Measurements from ENCODE around the gene FSD1. TPM values are rescaled to one million over a fixed set of nuclear protein-coding genes. Genes with fewer than 3 reads are reported as not detected.
"Not testable (repeated sequence)": the region's sequence is repeated elsewhere in the genome, so short reads cannot be mapped to it uniquely, and the experiment has no call there.

The FSD1 gene
- total RNA-seq, 4 donors from 2014 or later = 0.29 to 0.50 TPM; not detected in 2

DNA sequence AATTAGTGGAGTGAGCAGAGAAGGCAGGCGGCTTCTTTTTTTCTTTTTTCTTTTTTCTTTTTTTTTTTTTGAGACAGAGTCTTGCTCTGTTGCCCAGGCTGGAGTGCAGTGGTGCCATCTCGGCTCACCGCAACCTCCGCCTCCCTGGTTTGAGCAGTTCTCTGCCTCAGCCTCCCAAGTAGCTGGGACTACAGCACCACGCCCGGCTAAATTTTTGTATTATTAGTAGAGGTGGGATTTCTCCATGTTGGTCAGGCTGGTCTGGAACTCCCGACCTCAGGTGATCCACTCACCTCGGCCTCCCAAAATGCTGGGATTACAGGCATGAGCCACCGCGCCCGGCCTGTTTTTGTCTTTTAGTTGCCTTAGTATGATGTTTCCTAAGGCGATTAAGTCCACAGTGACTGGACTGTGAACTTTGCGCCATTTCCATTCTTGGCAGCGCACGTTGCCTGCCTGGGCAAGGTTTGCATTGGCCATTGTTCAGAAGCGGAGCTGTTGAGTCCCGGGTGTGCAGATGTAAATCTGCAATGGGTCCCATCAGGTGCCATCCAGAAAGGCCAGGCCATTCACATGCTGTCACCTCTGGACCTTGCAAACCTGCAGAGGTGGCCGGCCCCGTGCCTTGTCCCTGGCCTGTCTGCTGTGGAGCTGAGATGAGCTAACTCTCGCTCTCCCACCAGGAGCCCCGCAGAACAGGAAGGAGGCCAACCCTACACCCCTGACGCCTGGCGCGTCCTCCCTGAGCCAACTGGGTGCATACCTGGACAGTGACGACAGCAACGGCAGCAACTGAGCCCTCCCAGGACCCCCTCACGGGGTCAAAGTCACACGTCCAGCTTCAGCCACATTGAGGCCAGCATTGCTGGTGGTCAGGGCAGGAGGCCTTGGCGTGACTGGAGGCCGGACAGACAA lies 36.2 kb upstream of the FSD1 start:
- intact Hi-C loops (cut with DNase I) = loop anchor here (2.0 to 5.0 kb wide), 2 partner anchors 85 to 259 kb away; no protein-coding TSS in a partner anchor
- no peak overlapping the region for H3K27ac ChIP-seq (replicated peaks in 1 of 4)
- 88% methylated on average over 15 of the region's 30 CpGs for WGBS
- no peaks in the 10 kb centered on the region for H3K9me3 ChIP-seq
- H3K27me3 ChIP-seq = no peaks in the 10 kb centered on the region
- H3K4me3 ChIP-seq = no peak overlapping the region
- no peak for TF ChIP-seq POLR2AphosphoS5 (IDR thresholded peaks at IDR 0.05)
- TF ChIP-seq, protein P1, sequence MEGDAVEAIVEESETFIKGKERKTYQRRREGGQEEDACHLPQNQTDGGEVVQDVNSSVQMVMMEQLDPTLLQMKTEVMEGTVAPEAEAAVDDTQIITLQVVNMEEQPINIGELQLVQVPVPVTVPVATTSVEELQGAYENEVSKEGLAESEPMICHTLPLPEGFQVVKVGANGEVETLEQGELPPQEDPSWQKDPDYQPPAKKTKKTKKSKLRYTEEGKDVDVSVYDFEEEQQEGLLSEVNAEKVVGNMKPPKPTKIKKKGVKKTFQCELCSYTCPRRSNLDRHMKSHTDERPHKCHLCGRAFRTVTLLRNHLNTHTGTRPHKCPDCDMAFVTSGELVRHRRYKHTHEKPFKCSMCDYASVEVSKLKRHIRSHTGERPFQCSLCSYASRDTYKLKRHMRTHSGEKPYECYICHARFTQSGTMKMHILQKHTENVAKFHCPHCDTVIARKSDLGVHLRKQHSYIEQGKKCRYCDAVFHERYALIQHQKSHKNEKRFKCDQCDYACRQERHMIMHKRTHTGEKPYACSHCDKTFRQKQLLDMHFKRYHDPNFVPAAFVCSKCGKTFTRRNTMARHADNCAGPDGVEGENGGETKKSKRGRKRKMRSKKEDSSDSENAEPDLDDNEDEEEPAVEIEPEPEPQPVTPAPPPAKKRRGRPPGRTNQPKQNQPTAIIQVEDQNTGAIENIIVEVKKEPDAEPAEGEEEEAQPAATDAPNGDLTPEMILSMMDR (IDR thresholded peaks at IDR 0.05) = no peak
- TF ChIP-seq EP300 (IDR thresholded peaks at IDR 0.05) = no peak
- no peak for TF ChIP-seq POLR2A (IDR thresholded peaks at IDR 0.05; ENCODE audit: low read depth)
- peaks cover 33 to 95% (median 69%) of the 10 kb centered on the region in 4 donors for H3K36me3 ChIP-seq
- no peak for DNase-seq (ENCODE audit: extremely low spot score)
- H3K4me1 ChIP-seq = peaks cover 0 to 6% (median 2%) of the 10 kb centered on the region in 4 donors

DNA sequence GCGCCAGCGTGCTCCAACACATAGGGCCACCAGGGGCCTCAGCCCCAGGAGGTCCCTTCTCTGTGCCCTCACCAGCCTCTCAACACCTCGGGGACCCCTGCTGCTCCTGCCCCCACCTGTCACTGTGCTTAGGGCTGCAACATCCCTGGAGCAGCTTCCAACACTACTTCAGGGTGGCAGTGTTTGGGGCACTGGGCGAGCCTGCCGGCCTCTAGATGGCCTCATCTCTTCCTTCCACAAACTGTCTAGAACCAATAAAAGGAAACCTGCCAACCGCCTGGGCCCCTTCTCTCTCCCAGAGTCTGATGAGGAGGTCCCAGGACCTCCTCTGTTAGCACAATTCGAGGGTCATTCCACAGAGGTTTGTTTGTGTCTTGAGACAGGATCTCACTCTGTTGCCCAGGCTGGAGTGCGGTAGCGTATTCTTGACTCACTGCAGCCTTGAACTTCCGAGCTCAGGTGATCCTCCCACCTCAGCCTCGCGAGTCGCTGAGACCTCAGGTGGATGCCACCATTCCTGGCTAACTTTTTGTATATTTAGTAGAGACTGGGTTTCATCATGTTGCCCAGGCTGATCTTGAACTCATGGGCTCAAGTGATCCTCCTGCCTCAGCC lies 35.5 kb upstream of the FSD1 start:
- H3K4me3 ChIP-seq = no peak overlapping the region
- H3K4me1 ChIP-seq = peaks cover 0 to 6% (median 2%) of the 10 kb centered on the region in 4 donors
- H3K27ac ChIP-seq (replicated peaks in 1 of 4) = no peak overlapping the region
- H3K27me3 ChIP-seq = no peaks in the 10 kb centered on the region
- TF ChIP-seq EP300 (IDR thresholded peaks at IDR 0.05) = no peak
- TF ChIP-seq POLR2A (IDR thresholded peaks at IDR 0.05; ENCODE audit: low read depth) = no peak
- TF ChIP-seq, protein P1 (IDR thresholded peaks at IDR 0.05) = no peak
- no peak for TF ChIP-seq POLR2AphosphoS5 (IDR thresholded peaks at IDR 0.05)
- H3K9me3 ChIP-seq = no peaks in the 10 kb centered on the region
- peaks cover 29 to 87% (median 62%) of the 10 kb centered on the region in 4 donors for H3K36me3 ChIP-seq
- DNase-seq (ENCODE audit: extremely low spot score) = no peak
- intact Hi-C loops (cut with DNase I) = loop anchor here (5.0 kb wide), 1 partner anchor 258 kb away; no protein-coding TSS in a partner anchor
- WGBS = 86% methylated on average over 11 of the region's 13 CpGs

- Histone ChIP-seq H3K4me1 (no peaks in the 10 kb centered on the region), H3K9me3 (no peaks in the 10 kb centered on the region), H3K27me3 (peaks cover 0 to 10% (median 0%) of the 10 kb centered on the region in 4 donors), H3K27ac (replicated peaks in 1 of 4) (no peak overlapping the region), H3K4me3 (no peak overlapping the region), H3K36me3 (peaks cover 14 to 48% (median 27%) of the 10 kb centered on the region in 4 donors)
- TF ChIP-seq POLR2AphosphoS5 (IDR thresholded peaks at IDR 0.05) = no peak
- no peak for DNase-seq (ENCODE audit: extremely low spot score)
- intact Hi-C loops (cut with DNase I) = no loop called here
- WGBS = 60% methylated on average over 10 of the region's 10 CpGs
Observed at GRCh38 chr19:4272894-4273293, 31.5 kb upstream of the FSD1 start.

DNA sequence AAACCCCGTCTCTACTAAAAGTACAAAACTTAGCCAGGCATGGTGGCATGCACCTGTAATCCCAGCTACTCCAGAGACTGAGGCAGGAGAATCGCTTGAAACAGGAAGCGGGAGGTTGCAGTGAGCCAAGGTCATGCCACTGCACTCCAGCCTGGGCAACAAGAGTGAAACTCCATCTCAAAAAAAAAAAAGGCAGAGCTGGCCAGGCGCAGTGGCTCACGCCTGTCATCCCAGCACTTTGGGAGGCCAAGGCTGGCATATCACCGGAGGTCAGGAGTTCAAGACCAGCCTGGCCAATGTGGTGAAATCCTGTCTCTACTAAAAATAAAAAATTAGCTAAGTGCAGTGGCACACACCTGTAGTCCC lies 30.1 kb upstream of the FSD1 start:
- H3K4me1 ChIP-seq = not testable (repeated sequence)

DNA sequence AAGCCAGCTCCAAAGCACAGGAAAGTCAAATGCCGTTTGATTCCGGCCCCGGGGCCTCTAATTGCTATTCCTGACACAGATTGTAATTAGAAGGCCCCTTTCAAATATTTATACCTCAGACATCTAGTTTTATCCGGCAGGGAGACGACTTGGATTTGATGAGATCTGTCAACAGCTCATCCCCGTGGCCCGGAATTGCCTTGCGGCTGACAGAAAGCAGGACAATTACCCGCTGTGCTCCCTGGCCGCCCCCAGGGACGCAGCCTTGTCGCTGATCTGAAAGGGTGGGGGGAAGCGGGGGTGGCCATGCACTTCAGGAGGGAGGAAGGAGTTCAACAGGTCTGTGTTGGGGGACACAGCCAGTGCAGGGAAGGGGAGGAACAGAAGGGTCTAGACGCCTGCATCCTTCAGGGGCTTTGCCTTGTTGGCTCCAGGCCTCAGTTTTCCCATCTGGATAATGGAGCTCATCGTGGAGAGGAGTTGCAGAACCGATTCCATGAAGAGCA lies 27.2 kb upstream of the FSD1 start:
- H3K27me3 ChIP-seq = peaks cover 4 to 53% (median 29%) of the 10 kb centered on the region in 4 donors
- DNase-seq (ENCODE audit: extremely low spot score) = no peak

More for the DNA sequence above, 30.1 kb upstream of the FSD1 start:
- H3K27ac ChIP-seq (replicated peaks in 1 of 4); H3K4me3 ChIP-seq; DNase-seq (ENCODE audit: extremely low spot score); intact Hi-C loops (cut with DNase I); H3K9me3 ChIP-seq: not testable (repeated sequence)
- Histone ChIP-seq H3K36me3 (peaks cover under 1 to 33% (median 15%) of the 10 kb centered on the region in 4 donors), H3K27me3 (peaks cover 0 to 24% (median 10%) of the 10 kb centered on the region in 4 donors)
- WGBS = 88% methylated on average over 6 of the region's 6 CpGs

More for the DNA sequence above, 27.2 kb upstream of the FSD1 start:
- H3K36me3 ChIP-seq = peaks cover 0 to 5% (median 0%) of the 10 kb centered on the region in 4 donors
- TF ChIP-seq, protein P1 (IDR thresholded peaks at IDR 0.05) = no peak
- TF ChIP-seq POLR2A (IDR thresholded peaks at IDR 0.05; ENCODE audit: low read depth) (no peak), EP300 (IDR thresholded peaks at IDR 0.05) (no peak), POLR2AphosphoS5 (IDR thresholded peaks at IDR 0.05) (no peak)
- H3K9me3 ChIP-seq = no peaks in the 10 kb centered on the region
- H3K4me3 ChIP-seq = no peak overlapping the region
- H3K27ac ChIP-seq (replicated peaks in 1 of 4) = no peak overlapping the region
- intact Hi-C loops (cut with DNase I) = no loop called here
- 45% methylated on average over 15 of the region's 16 CpGs for WGBS
- H3K4me1 ChIP-seq = peaks cover 13 to 19% (median 15%) of the 10 kb centered on the region in 4 donors
